ENCODE results near the gene TGM2. TPM values are rescaled to one million over a fixed set of nuclear protein-coding genes. Genes with fewer than 3 reads are reported as not detected.

Gene TGM2
- total and polyA plus RNA-seq, 9 of the 15 experiments (the other 6 are each of a cell fraction or from before 2014, with no cell fraction given), result 5.5 to 78.5 (median 37.6) TPM

DNA sequence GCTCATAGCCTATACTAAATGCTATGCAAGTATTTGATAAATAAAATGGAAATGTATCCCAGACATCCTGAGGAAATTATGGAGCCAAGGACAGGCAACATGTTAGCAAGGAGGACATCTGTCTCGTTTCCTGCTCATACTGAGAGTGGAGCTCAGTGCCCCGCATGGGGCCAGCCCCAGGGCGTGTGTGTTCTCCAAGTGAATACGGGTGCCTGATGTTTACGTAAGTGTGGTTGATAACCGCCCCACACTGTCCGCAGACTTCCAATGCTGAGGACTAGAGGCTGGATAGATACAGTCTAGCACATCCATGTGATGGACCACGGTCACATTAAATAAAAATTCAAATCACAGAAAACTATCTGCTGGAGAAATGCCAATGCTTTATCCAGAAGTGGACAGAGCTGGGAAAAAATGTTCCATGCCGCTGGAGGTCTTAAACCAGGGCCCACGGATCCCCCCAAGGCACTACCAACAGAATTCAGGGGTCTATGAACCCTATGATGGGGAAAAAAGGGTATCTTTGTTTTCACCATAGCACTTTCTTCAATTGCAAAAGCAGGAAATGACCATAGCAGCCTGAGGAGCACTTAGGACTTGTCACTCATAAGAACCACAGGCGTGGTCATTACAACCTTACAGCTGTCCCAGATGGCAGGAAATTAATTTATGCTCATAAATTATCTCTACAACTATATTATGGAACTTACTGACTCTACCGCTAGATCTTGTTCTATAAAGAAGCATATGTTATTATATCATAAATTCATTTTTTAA, 24.9 kb downstream of the TGM2 start:
- FAIRE-seq (no peak), DNase-seq (ENCODE audit: extremely low read depth in 1 of 4, low spot score in 3 of 4) (no peak), ATAC-seq (no peak)
- Histone ChIP-seq H3K27me3 (ENCODE audit: control insufficient read depth in 2 of 2, insufficient read depth in 2 of 2, low read length in 2 of 2) (no peaks in the 10 kb centered on the region), H3K9me1 (ENCODE audit: control insufficient read depth, insufficient read depth, low read length) (no peaks in the 10 kb centered on the region), H3K4me3 (no peak overlapping the region), H3K79me2 (ENCODE audit: control insufficient read depth, insufficient read depth, low read length) (no peaks in the 10 kb centered on the region), H2AFZ (ENCODE audit: low read depth, low read length) (no peak overlapping the region), H3K4me1 (replicated peaks in 1 of 2; ENCODE audit: control insufficient read depth in 2 of 2, insufficient read depth in 2 of 2, low read length in 2 of 2) (peaks cover 30 to 41% of the 10 kb centered on the region in 2 experiments), H3K4me2 (ENCODE audit: insufficient read depth, low read length) (no peak overlapping the region), H3K36me3 (ENCODE audit: control insufficient read depth, insufficient read depth, low read length) (peaks cover 73% of the 10 kb centered on the region; the same call in 2 of the 3 replicates), H4K20me1 (replicated peaks; ENCODE audit: control insufficient read depth, insufficient read depth, low read length) (no peaks in the 10 kb centered on the region), H3K27ac (ENCODE audit: extremely low read depth, low read depth, low read length) (no peak overlapping the region), H3K9me3 (replicated peaks; ENCODE audit: control insufficient read depth, insufficient read depth, low read depth, low read length) (no peaks in the 10 kb centered on the region), H3K9ac (ENCODE audit: insufficient read depth in 1 of 2, low read depth in 2 of 2, low read length in 2 of 2) (no peak overlapping the region)
- ChIA-PET CTCF (ENCODE audit: low intra/inter-chr PET ratio) (no interaction called here), POLR2A (interaction anchor here (0.7 to 1.9 kb wide), 5 partner anchors 9 to 736 kb away, joined by 3 to 14 read pairs (median 3); no protein-coding TSS in a partner anchor)
- intact Hi-C loops (cut with micrococcal nuclease), result no loop called here
- TF ChIP-seq ZSCAN29 (IDR thresholded peaks at IDR 0.05), result no peak
- TF ChIP-seq HOXB6 (CRISPR knock-in tag; IDR thresholded peaks at IDR 0.05; ENCODE audit: borderline replicate concordance), result no peak
- TF ChIP-seq RBFOX2 (IDR thresholded peaks at IDR 0.05; ENCODE audit: low read depth, low read length), result no peak
- TF ChIP-seq, protein P1, sequence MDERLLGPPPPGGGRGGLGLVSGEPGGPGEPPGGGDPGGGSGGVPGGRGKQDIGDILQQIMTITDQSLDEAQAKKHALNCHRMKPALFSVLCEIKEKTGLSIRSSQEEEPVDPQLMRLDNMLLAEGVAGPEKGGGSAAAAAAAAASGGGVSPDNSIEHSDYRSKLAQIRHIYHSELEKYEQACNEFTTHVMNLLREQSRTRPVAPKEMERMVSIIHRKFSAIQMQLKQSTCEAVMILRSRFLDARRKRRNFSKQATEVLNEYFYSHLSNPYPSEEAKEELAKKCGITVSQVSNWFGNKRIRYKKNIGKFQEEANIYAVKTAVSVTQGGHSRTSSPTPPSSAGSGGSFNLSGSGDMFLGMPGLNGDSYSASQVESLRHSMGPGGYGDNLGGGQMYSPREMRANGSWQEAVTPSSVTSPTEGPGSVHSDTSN (CRISPR knock-in tag; IDR thresholded peaks at IDR 0.05; ENCODE audit: low read depth), result no peak
- TF ChIP-seq, protein P1 (tag; conservative IDR thresholded peaks at IDR 0.05; ENCODE audit: low read depth), result peak; percentile 68
- no peak for TF ChIP-seq ILF3 (IDR thresholded peaks at IDR 0.05; ENCODE audit: borderline replicate concordance)
- no peak for TF ChIP-seq TEAD2 (tag; IDR thresholded peaks at IDR 0.05)
- TF ChIP-seq FOXA3 (CRISPR knock-in tag; conservative IDR thresholded peaks at IDR 0.05 in 1 of 2, IDR thresholded peaks at IDR 0.05 in 1 of 2), result 0 out of 4 replicates have a peak, but pooled peaks of 1 of the 2 experiments have one; percentile 6
- TF ChIP-seq U2AF1 (optimal IDR thresholded peaks at IDR 0.05; ENCODE audit: low read depth, low read length), result no peak
- TF ChIP-seq, protein P2, sequence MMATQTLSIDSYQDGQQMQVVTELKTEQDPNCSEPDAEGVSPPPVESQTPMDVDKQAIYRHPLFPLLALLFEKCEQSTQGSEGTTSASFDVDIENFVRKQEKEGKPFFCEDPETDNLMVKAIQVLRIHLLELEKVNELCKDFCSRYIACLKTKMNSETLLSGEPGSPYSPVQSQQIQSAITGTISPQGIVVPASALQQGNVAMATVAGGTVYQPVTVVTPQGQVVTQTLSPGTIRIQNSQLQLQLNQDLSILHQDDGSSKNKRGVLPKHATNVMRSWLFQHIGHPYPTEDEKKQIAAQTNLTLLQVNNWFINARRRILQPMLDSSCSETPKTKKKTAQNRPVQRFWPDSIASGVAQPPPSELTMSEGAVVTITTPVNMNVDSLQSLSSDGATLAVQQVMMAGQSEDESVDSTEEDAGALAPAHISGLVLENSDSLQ (IDR thresholded peaks at IDR 0.05), result peak; percentile 80
- no peak for TF ChIP-seq GATAD2A (IDR thresholded peaks at IDR 0.05)
- TF ChIP-seq MEIS2 (IDR thresholded peaks at IDR 0.05; ENCODE audit: partially characterized antibody), result peak; percentile 78
- BruUV-seq (replicated peaks), result no TSS peak
- in situ Hi-C loops (cut with MboI), result no loop called here
- 67% methylated on average over 12 of the region's 12 CpGs for WGBS (ENCODE audit: insufficient coverage, low coverage, missing lambda C conversion rate)
